Left renal cortex interstitium (tissue), 4 donors: ENCODE measurements around the gene C5orf15. TPM values are rescaled to one million over a fixed set of nuclear protein-coding genes. Genes with fewer than 3 reads are reported as not detected.
A peak's percentile ranks its signal among the peaks of the same experiment; 100 is the strongest.

Source experiments
- DNase-seq, 4 donors: peaks; one replicate each; pipeline ENCODE4 v3.0.0-alpha.2; 2013; ENCODE audit warnings: low read depth in 4 of 4, low spot score in 2 of 4, missing footprints in 1 of 4
- polyA plus RNA-seq, 4 donors: library from polyadenylated mRNA; unstranded; fragments of 120-200 nt; gene quantifications; one replicate each; pipeline ENCODE4 v1.2.1, GENCODE V29; 2013; ENCODE audit not compliant: insufficient read length in 4 of 4

C5orf15 gene
- 100 to 1,000 TPM; 129 to 143 (median 133) TPM for polyA plus RNA-seq

DNA sequence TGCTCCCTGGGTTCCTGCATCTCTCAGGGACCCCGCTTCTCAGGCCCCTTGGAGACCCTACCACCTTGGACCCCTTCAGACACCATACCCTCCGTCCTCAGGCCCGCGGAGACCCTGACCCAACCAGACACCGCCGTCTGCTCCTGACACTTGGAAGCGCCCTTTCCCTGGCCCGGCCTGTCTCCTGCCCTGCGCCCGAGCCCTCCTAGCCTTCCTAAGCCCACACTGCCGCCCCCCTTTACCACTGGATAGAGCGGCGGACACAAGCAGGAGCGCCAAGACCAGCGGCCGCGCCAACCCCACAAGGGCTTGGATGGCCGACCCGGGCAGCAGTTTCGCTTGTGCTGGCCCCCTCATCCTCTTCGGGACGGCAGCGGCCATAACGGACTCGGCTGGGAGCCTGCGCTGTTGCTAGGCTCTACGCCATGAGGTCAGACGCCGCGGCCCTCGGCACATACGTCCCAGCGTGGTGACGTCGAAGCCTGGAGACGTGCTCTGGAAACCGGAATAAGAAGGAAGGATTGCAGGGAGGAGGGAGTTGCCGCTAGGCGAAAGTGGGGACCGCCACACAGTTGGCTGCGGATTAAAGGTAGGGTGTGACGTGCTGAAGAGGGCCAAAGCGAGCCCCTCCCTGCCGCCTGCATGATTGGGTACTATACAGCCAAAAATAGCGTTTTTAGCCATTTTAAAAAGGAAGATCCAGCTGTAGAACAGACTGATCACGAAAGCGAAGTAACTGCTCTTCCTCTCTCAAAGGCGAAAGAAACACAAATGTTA lies at the start of gene C5orf15:
TSS of gene C5orf15 (minus strand) at position 422 of the 777 bp plus-strand sequence. CDS start at position 381, 41 bp downstream.
- peak; percentile 89 to 96 (median 92) for DNase-seq

DNA sequence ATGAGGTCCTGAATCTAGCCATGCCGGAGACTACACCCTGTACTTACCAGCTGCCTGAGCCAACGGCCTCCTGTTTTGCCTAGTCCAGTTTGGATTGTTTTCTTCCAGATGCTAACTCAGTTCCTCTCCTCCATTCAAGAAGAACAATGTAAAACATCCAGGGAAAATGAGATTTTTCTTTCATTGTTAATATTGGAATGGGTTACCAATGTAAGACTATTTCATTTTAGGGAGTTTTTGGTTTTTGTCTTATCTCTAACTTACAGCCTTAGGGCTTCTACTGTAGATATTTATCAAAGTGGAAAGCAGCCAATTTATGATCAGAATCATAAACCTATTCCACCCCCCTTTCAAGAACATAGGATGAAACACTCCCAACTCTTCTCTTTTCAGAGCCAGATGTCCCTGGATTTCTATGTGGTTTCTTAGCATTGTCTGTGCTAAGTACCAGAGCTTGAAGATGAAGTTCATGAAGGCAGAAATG lies 39.9 kb upstream of the C5orf15 start:
- DNase-seq: no peak

DNA sequence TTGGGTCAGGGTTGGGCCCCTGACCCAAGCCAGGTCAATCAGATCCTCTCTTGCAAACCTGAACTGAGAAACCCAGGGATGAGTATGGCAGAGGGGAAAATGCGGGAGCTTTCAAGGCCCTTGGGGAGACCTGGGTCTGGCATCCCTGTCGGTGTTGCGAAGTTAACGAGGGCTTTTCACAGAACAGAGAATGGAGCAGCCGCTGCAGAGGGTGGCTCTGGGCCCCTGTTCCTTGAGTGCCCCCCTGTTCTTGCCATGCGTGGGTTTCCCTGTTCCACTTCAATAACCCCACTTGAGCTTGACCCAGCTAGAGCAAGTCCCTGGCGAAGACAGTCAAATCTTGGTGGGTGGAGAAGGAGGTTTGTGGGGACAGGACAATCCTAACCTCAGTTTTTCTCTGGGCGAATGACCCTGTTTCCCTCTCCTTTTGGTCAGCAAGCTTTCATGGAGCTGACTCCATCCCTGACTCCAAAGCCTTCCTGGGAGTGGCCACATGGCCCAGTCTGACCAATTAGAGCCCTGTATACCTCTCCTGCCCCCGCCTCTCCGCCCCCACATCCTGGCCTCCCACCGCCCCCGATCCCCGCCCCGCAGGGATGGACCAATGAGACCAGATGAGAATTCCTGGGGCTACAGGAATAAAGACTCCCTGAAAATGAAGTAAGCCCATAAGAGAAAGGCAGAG lies 39.3 kb upstream of the C5orf15 start:
- DNase-seq: no peak

DNA sequence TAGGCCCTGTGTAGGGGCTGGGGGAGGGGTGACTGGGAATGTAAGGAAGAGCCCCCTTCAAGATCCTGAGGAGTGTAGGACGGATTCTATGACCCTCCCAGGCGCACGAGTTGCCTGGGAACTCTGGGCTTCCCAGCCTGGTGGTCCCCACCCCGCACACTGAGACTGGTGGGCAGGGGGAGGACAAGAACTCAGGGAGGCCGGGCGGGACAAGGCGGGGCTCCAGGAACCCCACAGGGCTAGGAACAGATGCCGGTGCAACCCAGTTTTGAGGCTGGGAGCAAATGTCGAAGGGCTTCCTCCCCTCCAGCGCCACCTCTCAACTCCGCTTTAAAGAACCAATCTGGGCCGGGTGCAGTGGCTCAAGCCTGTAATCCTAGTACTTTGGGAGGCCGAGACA lies 37.7 kb upstream of the C5orf15 start:
- DNase-seq: no peak

DNA sequence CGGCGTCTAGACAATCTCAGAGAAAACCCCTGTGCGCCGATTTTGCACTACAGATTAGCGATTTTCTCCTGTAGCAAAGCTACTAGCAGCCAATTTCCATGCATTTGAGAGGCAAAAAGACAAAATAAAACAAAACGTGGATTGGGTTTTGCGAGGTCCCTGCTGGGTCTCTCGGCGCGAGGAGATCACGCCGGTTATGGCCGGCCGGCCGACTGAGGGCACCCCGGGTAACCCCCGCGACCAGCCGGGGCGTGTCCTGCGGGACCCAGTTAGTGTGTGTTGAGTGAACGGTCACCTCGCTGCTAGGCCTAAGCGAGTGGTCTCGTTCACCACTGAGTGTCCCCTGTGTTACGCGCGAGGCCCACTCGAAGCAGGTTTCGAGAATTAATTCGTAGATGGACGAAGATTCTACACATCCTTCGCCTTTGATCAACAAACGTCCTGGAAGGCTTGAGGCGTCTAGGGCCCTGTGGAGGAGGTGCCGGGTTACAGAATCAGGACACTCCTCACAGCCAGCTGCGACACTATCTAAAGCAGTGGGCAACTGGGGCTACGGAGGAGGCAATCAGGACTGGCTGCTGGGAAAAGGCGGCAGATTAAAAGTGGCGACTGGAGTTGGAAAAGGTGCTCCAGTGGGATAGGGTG lies 37.1 kb upstream of the C5orf15 start:
- peak in 3 of 4 donors; percentile 41 to 67 (median 41) for DNase-seq

DNA sequence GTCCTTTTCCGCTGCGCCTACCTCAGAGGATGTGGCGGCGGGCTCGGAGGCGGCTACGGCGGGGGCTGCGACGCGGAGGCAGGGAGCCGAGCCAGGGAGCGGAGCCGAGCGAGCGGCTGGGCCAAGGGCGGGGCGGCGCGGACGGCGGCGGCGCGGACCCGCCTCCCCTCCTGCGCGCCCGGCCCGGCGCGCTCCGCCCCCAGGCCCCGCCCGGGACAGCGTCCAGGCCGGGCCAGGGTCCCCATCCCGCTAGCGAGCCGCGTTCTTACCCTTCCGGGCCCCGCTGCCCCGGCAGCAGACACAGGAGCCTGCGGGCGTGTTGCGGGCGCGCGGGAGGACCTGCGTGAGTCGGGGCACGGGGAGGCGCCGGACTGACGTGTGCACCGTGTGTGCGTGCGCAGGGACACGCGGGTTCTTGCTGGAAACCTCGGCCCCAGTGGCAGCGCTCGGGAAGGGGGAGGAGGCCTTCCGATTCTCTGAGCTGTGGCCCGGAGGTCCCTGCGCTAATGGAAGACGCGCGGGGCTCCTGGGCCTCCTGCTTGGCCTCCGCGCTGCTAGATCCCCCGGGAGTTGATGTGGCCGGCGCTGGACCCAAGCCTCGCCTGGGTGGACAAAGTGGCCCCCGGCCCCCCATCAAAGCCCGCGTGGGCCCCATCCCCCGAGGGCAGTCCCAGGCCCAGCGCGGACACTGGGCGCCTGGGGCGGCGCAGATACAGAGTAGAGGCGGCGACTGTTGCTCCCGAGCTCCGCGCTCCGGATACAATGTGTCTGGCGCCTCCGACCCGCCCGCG lies 36.4 kb upstream of the C5orf15 start, which contains the start of gene VDAC1:
TSS of gene VDAC1 (minus strand) at position 350 of the 791 bp plus-strand sequence. CDS start 11,963 bp downstream, outside the sequence.
- DNase-seq: peak; percentile 66 to 79 (median 72)

DNA sequence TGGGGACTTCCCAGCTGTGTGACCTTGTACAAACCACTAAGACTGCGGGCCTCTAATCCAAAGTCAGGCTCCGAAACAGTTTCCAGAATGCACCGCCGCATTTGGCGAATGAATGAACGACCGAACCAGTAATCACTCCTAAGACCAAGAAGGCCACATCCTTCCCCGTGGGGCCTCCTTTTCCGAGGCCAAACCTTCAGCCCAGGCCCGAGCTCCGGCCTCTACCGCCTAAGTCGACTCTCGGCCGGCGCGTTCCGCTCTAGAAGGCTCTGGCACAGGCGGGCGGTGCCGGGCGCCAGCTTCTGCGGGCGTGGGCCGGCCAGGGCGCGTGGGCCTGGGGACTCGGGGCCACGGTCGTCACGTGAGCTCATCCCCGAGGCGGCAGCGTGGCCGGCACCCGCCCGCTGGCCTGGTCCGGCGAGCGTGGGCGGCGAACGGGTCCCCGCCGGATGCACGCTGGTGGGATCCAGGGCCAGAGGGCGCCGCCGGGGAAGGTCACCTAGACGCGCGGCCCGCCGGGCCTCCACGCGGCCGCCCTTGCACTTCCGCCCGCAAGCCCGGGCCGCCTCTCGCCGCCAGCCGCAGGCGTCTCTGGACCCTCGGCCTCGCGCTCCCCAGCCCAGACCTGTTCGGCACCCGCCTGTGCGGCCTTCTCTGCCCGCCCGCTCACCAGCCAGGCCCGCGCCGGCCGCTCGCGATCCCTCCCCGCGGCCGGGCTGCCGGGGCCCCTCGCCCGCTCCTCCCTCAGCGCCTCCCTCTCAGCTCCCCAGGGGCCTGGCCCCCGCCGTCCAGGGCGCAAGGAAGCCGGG lies 35.6 kb upstream of the C5orf15 start:
- peak in 2 of 4 donors; percentile 15 to 30 for DNase-seq

DNA sequence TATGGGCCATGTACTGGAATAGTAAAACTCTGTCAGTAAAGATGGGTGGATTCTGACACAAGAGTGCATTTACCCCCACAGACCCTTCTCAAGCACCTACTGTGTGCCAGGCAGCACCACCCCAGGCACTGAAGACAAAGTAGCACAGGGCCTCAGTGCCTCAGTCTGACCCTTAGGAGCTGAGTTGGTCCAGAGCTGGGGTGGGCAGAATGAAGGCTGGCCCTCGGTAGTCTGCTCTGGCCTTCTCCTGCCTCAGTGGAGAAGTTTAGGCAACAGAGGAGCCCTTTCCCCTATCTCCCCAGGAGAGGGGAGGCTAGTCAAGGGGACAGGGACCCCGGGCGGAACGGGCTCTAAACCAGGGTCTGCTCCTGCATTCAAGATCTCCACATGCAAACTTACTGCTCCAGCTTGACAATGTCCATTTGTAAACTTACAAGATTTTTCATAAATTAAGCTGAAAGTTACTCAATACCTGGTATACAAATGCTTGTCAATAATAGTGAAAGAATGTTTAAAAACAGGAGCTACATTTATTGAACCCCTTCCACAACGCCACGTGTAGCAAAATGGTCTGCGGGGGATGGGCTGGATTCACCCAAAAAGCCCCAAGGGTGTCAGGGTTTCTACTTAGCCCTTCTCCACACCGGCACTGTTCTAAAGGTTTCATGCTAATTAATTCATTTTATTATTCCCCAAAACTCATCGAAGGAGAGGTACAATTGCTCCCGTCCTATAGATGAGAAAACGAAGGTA lies 34.8 kb upstream of the C5orf15 start:
- DNase-seq: no peak

DNA sequence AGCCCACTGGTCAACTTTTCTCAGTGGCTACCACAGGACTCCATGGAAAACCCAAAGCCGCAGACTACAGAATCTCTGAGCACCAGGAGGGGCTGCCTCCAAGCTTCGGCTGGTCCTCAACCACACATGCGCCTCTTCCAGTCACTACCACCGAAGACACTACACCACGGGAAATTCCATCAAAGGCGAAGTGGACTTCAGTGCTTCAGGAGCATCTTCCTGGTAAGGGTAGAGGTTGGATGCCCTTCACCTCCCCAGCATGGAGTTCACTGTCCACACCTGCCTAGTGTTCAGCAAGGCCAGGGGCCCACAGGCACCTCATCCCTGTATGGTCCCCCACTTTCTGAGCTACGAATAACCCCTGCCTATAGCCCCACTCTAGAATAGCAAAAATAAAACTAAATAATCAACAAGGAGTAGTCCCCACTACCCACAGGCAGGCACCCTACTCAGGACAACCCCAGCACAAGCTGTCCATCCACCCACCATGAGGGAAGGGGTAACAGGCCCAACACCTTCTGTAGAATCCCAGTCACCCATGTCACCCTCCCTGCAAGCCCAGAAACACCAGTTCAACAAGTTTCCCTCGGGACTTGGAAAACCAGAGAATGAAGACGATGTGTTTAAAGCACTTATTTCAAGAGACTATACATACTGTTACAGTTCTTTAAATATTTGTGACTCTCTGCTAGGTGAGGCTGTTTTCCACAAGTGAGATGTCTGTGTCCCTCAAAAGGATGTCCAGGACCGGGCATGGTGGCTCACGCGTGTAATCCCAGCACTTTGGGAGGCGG lies 33.7 kb upstream of the C5orf15 start:
- no peak for DNase-seq

DNA sequence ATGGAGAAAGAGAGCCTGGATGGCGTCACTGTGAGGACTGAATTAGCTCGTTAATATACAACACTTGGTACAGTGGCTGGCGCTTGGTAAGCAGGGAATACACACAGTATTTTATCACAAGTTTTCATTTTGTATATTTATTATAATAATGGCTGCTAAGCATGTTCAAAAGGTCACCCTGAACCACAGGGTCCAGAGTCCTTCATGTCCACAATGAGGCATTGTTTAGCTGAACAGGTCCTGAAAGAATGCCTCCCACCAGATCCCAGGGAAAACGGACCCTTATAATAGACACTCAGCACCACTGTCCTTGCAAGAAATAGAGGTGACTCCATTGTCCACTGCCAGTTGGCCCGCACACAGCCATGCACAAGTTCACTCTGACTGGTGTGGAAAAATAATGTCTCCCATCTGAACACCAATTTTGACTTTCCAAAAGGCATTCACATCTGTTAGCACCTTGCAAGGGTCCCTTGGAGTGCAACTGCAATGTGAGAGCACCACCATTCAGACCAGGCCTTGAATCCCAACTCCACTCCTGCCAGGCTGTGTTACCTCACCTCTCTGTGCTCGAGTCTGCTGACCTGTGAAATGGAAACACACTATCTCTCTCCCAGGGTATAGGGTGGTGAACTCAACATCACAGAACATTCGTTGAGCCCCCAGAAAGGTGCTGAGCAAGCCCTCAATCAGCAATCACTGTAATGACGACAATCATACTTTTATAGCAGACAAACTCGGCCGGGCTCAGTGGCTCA lies 32.5 kb upstream of the C5orf15 start:
- no peak for DNase-seq

DNA sequence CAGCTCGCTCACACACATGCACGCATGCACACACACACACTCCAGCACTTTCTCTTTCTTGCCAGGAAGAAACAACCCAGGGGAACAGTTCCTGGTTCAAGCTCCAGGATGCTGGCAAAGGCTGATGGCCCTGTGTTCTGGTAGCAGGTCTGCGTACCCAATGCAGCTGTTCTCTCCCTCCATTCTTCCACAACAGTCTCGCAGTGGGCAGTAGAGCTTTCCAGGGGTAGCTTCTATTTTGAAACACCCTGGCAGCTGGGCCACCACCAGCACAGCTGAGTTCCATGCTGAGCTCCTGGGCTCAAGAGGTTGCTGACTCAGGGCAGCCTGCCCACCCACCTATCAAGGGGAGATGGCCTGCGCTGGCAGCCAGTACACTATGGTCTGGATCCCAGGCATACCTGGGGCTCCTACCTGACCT lies 31.7 kb upstream of the C5orf15 start:
- no peak for DNase-seq

DNA sequence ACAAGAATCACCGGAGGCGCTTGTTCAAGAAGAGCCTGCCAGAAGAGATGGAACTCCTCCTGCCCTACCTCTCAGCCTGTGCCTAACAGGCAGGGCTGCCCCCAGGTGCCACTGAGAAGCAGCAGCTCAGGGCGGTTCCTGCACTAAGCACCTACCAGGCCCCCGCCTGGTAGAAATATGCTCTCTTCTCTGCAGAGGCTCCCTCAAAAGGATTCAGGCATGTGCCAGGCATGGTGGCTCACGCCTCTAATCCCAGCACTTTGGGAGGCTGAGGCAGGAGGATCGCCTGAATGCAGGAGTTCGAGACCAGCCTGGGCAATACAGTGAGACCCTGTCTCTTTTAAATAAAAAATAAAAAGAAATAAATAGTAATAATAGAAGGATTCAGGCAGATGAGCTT lies 30.4 kb upstream of the C5orf15 start:
- DNase-seq: no peak

DNA sequence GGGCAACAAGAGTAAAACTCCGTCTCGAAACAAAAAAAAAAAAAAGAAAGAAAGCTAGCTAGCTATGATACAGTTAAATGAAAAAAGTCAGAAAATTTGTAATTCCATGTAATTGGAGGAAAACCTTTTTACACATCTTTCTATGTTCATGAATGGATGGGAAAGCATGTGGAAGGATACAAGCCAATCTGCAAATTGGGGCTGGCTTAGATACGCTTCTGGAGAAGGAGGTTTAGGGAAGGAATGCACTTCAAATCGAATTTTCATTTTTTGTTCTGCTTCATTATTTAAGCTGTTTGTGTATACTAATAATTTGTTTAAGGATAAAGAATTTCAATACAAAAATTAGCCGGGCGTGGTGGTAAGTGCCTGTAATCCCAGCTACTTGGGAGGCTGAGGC lies 29.6 kb upstream of the C5orf15 start:
- no peak for DNase-seq

DNA sequence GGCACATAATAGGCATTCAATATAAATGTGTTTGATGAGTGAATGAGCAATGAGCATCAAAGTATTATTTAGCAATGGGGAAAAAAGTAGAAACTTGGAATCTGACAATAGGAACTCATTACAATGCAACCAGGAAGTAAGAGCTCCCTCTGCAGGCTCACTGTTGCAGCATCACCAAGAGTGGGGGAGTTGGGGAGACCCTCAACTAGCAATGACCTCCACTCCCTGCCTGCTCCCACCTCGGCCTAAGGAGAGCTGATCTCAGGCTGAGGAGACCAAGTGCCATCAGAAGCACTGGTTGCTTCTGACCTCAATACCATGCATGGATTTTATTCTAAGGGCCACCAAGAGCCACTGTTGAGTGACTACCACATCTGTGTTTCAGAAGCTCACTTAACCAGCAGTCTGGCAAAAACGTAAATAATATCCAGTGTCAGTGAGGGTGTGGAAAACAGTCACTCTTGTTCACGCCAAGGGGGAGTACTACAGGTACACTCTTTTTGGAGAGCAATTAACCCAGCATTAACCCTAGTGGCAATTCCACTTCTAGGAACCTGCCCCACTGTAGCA lies 28.3 kb upstream of the C5orf15 start:
- no peak for DNase-seq

DNA sequence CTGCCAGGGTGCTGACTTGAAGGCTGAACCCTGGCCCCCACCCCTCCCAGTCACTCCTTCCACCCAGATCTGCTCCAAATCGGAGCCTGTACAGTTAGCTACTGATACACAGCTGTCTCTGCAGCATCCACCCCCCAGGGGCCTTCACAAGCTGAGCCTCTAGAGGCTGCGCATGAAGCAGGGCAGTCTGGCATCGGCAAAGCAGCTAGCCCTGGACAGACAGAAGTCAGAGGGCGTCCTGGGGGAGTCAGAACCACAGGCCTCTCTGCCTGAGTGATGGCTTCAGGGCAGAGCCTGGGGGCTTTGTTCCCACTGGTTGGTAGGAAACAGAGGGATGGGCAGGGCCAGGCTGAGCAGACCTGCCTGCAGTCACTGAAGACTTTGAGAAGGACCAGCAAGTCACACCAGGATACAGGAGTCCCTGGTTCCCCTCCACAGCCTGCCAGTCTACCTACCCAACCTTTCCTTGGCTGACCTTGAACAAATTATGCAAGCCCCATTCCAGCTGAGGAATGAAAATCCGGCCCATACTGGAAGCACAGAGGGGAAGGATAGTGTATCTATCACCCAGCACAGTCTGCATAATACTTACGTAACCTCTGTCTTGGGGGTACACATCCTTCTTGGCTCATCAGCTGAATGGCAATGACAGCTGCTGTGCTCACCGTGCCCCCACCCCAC lies 27.6 kb upstream of the C5orf15 start:
- DNase-seq: no peak

DNA sequence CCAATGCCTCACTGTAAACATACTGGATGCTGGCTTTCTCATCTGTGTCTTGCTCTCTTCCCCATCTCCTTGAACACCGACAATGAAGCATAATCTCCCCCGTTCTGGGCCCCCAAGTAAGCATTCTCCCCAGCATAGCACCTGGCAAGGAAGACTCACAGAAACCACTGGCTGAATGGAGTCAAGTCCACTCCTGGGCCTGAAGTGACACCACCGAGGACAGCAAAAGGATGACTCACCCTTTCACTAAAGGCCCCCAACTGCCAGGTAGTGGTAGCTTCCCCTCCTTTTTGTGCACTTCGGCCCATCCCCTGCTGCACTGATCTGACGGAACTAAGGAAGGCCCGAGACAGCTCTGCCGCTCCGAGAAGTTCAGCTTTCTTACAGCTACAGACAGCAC lies 26.9 kb upstream of the C5orf15 start:
- DNase-seq: no peak
